Upper lobe of right lung (tissue), 1 donor: ENCODE data around the gene DUSP18. TPM values are rescaled to one million over a fixed set of nuclear protein-coding genes. Genes with fewer than 3 reads are reported as not detected.

Source experiments
- ATAC-seq: fragments of 200-7000 bp; cut with Tn5 transposase; one replicate; pipeline ENCODE4 v1.9.1; 2020; ENCODE audit warnings: mild to moderate bottlenecking, moderate library complexity
- DNase-seq: peaks from one replicate; pipeline ENCODE4 v3.0.0-alpha.2; 2020
- H3K27ac ChIP-seq: fragments of 200-600 bp; one replicate; pipeline ENCODE4 v1.8.0; 2022
- H3K27me3 ChIP-seq: fragments of 200-600 bp; one replicate; pipeline ENCODE4 v1.8.0; 2022; ENCODE audit warnings: mild to moderate bottlenecking
- H3K36me3 ChIP-seq: fragments of 200-600 bp; one replicate; pipeline ENCODE4 v1.8.0; 2022
- H3K4me1 ChIP-seq: fragments of 200-600 bp; one replicate; pipeline ENCODE4 v1.8.0; 2022
- H3K4me3 ChIP-seq: fragments of 200-600 bp; one replicate; pipeline ENCODE4 v1.8.0; 2022; ENCODE audit warnings: mild to moderate bottlenecking
- H3K9me3 ChIP-seq: fragments of 200-600 bp; one replicate; pipeline ENCODE4 v1.8.0; 2022
- CTCF ChIP-seq: fragments of 200-600 bp; IDR thresholded peaks from one replicate; pipeline ENCODE4 v1.8.0; 2022; ENCODE audit warnings: antibody characterized with exemption
- intact Hi-C: fragments of 100-400 bp; cut with DNase I; formaldehyde crosslinking; loops from one replicate; pipeline ENCODE4 v1.11.0; 2022
- total RNA-seq: library from RNA; stranded (reverse); fragmentation: NEBNext Ultra II Directional; extraction: Animal tissue kit (Norgen Biotek cat#: 25700); gene quantifications from one replicate; pipeline ENCODE4 v1.2.1, GENCODE V29; 2021
- donor health status: DM: no; HTN: yes; CAD: no; lungs with severe emphysema.

DUSP18 gene
- total RNA-seq, 1 donor from 2014 or later = 19.3 TPM

GRCh38 chr22:30652852-30653251 lies 14.8 kb downstream of the DUSP18 start:
- Histone ChIP-seq H3K27me3 (no peaks in the 10 kb centered on the region), H3K27ac (no peak overlapping the region), H3K4me3 (no peak overlapping the region), H3K36me3 (no peaks in the 10 kb centered on the region), H3K4me1 (no peaks in the 10 kb centered on the region), H3K9me3 (no peaks in the 10 kb centered on the region)
- DNase-seq = no peak
- no peak for TF ChIP-seq CTCF
- no peak for ATAC-seq
- intact Hi-C loops = no loop called here

GRCh38 chr22:30650508-30651116 lies 17.1 kb downstream of the DUSP18 start:
- intact Hi-C loops = no loop called here
- Histone ChIP-seq H3K27me3 (no peaks in the 10 kb centered on the region), H3K9me3 (no peaks in the 10 kb centered on the region), H3K36me3 (no peaks in the 10 kb centered on the region), H3K4me1 (no peaks in the 10 kb centered on the region), H3K27ac (no peak overlapping the region), H3K4me3 (no peak overlapping the region)
- ATAC-seq (peak; percentile 29), DNase-seq (no peak)
- no peak for TF ChIP-seq CTCF

- Histone ChIP-seq H3K9me3 (no peaks in the 10 kb centered on the region), H3K4me1 (no peaks in the 10 kb centered on the region), H3K27ac (no peak overlapping the region), H3K27me3 (no peaks in the 10 kb centered on the region), H3K36me3 (no peaks in the 10 kb centered on the region), H3K4me3 (no peak overlapping the region)
- ATAC-seq = peak; percentile 79
- no peak for DNase-seq
- intact Hi-C loops = no loop called here
- TF ChIP-seq CTCF = no peak
These were observed 18.2 kb downstream of the DUSP18 start for GRCh38 chr22:30649430-30650007.

GRCh38 chr22:30648825-30649224 lies 18.9 kb downstream of the DUSP18 start:
- no peak for DNase-seq
- ATAC-seq = no peak
- Histone ChIP-seq H3K36me3 (no peaks in the 10 kb centered on the region), H3K9me3 (no peaks in the 10 kb centered on the region), H3K27me3 (no peaks in the 10 kb centered on the region), H3K4me1 (no peaks in the 10 kb centered on the region), H3K4me3 (no peak overlapping the region), H3K27ac (no peak overlapping the region)
- no peak for TF ChIP-seq CTCF
- intact Hi-C loops = no loop called here

- intact Hi-C loops = no loop called here
- ATAC-seq = no peak
- Histone ChIP-seq H3K27ac (no peak overlapping the region), H3K36me3 (no peaks in the 10 kb centered on the region), H3K27me3 (no peaks in the 10 kb centered on the region), H3K4me3 (no peak overlapping the region), H3K9me3 (no peaks in the 10 kb centered on the region), H3K4me1 (no peaks in the 10 kb centered on the region)
- TF ChIP-seq CTCF = no peak
- DNase-seq = no peak
These were observed 20.1 kb downstream of the DUSP18 start for GRCh38 chr22:30647536-30647935.
